H1 (cell line): ENCODE measurements around the gene VWA5A. TPM values are rescaled to one million over a fixed set of nuclear protein-coding genes. Genes with fewer than 3 reads are reported as not detected.

Source experiments
- CTCF ChIA-PET: fragments of 300-600 bp; sonication (Branson Sonifier 250); formaldehyde crosslinking; loops from one replicate; lab custom pipeline; 2021; ENCODE audit not compliant: partially characterized antibody; lab: Charles Lee
- POLR2A ChIA-PET: fragments of 300-600 bp; sonication (Branson Sonifier 250); formaldehyde crosslinking; loops from one replicate; lab custom pipeline; 2021; ENCODE audit warnings: inconsistent platforms; ENCODE audit not compliant: partially characterized antibody; lab: Charles Lee
- DNase-seq, 2 experiments: peaks; one replicate each; pipeline versions ENCODE4 v3.0.0 to v3.0.0-alpha.2; 2010 to 2022; ENCODE audit warnings: low spot score in 2 of 2, low read depth in 1 of 2, mixed read lengths in 1 of 2
- FAIRE-seq: peaks from 2 replicates; lab custom pipeline; 2011; peaks lifted over from hg19 to GRCh38; lab: Jason Lieb, UNC
- H2AFZ ChIP-seq: 2 replicates; pipeline ENCODE4 v1.8.1; 2012; ENCODE audit warnings: low read length, inconsistent platforms
- H2AK5ac ChIP-seq: 2 replicates; pipeline ENCODE4 v1.6.1; 2013; ENCODE audit warnings: low read depth, low read length
- H2BK120ac ChIP-seq: replicated peaks from 2 replicates; pipeline ENCODE3; 2013; ENCODE audit warnings: low read depth, low read length, inconsistent platforms
- H2BK12ac ChIP-seq: 2 replicates; pipeline ENCODE4 v1.6.1; 2013; ENCODE audit warnings: low read depth, low read length
- H2BK15ac ChIP-seq: 2 replicates; pipeline ENCODE4 v1.6.1; 2013; ENCODE audit warnings: low read length
- H2BK20ac ChIP-seq: 2 replicates; pipeline ENCODE4 v1.6.1; 2013; ENCODE audit warnings: low read length
- H2BK5ac ChIP-seq: 2 replicates; pipeline ENCODE4 v1.6.1; 2013; ENCODE audit warnings: low read depth, low read length
- H3K14ac ChIP-seq: 2 replicates; pipeline ENCODE4 v1.6.1; 2013; ENCODE audit warnings: inconsistent platforms; ENCODE audit not compliant: insufficient read length
- H3K18ac ChIP-seq: 2 replicates; pipeline ENCODE4 v1.6.1; 2013; ENCODE audit warnings: low read length; ENCODE audit errors: extremely low read depth
- H3K23ac ChIP-seq: 2 replicates; pipeline ENCODE4 v1.6.1; 2013; ENCODE audit warnings: inconsistent platforms; ENCODE audit not compliant: insufficient read length
- H3K23me2 ChIP-seq: 2 replicates; pipeline ENCODE4 v1.6.1; 2013; ENCODE audit warnings: low read depth, low read length
- H3K27ac ChIP-seq: 2 replicates; pipeline ENCODE4 v1.6.1; 2011; ENCODE audit warnings: low read depth, low read length, inconsistent platforms
- H3K27me3 ChIP-seq, 4 experiments: replicated peaks in 1 of 4; 1 replicate in 1 of 4; 2 replicates in 3 of 4; pipeline versions ENCODE4 v1.6.1 to v1.8.1; 2011 to 2013; ENCODE audit warnings: low read length in 3 of 4, mild to moderate bottlenecking in 3 of 4, inconsistent platforms in 2 of 4, mixed read lengths in 2 of 4, moderate library complexity in 1 of 4; ENCODE audit not compliant: control insufficient read depth in 3 of 4, insufficient read depth in 3 of 4; ENCODE audit errors: extremely low read depth in 1 of 4
- H3K36me3 ChIP-seq, 4 experiments: 2 replicates each; pipeline versions ENCODE4 v1.6.1 to v1.8.1; 2011 to 2013; ENCODE audit warnings: mild to moderate bottlenecking in 4 of 4, low read length in 3 of 4, moderate library complexity in 2 of 4, control low read depth in 1 of 4, inconsistent platforms in 1 of 4; ENCODE audit not compliant: insufficient read depth in 4 of 4, control insufficient read depth in 2 of 4
- H3K4ac ChIP-seq: replicated peaks from 2 replicates; pipeline ENCODE3; 2013; ENCODE audit warnings: low read length, low read depth, mixed read lengths, inconsistent platforms; ENCODE audit not compliant: insufficient read length
- H3K4me1 ChIP-seq, 4 experiments: replicated peaks in 1 of 4; 1 replicate in 1 of 4; 2 replicates in 3 of 4; pipeline versions ENCODE4 v1.6.1 to v1.8.1; 2011 to 2013; ENCODE audit warnings: low read length in 3 of 4, inconsistent platforms in 2 of 4, mixed read lengths in 1 of 4; ENCODE audit not compliant: insufficient read depth in 4 of 4, control insufficient read depth in 3 of 4
- H3K4me2 ChIP-seq, 2 experiments: 2 replicates each; pipeline versions ENCODE4 v1.6.1 to v1.8.1; 2011 to 2013; ENCODE audit warnings: low read depth in 2 of 2, low read length in 2 of 2, control low read depth in 1 of 2, inconsistent platforms in 1 of 2, mild to moderate bottlenecking in 1 of 2; ENCODE audit not compliant: insufficient read depth in 1 of 2
- H3K4me3 ChIP-seq, 4 experiments: fragments of 200-600, 300-600 bp in 1 of 4; sonication (generic), shearing (Covaris generic), sonication (Bioruptor Twin) in 1 of 4; 2 replicates each; pipeline versions ENCODE4 v1.5.1 to v1.8.1; 2011 to 2016; ENCODE audit warnings: low read length in 4 of 4, low read depth in 3 of 4, control low read depth in 2 of 4, inconsistent platforms in 2 of 4, mild to moderate bottlenecking in 2 of 4, mixed read lengths in 1 of 4, moderate library complexity in 1 of 4; ENCODE audit not compliant: insufficient read depth in 2 of 4; ENCODE audit errors: extremely low read depth in 1 of 4
- H3K56ac ChIP-seq: replicated peaks from 2 replicates; pipeline ENCODE3; 2013; ENCODE audit warnings: low read depth, mild to moderate bottlenecking, mixed read lengths, low read length, inconsistent platforms; ENCODE audit not compliant: insufficient read length
- H3K79me1 ChIP-seq: 2 replicates; pipeline ENCODE4 v1.6.1; 2013; ENCODE audit warnings: low read depth, low read length, control low read depth
- H3K79me2 ChIP-seq, 2 experiments: 2 replicates each; pipeline versions ENCODE4 v1.6.1 to v1.8.1; 2012 to 2013; ENCODE audit warnings: low read length in 2 of 2, mild to moderate bottlenecking in 2 of 2, inconsistent platforms in 1 of 2; ENCODE audit not compliant: insufficient read depth in 2 of 2, control insufficient read depth in 1 of 2
- H3K9ac ChIP-seq, 4 experiments: replicated peaks in 1 of 4; 1 replicate in 1 of 4; 2 replicates in 3 of 4; pipeline versions ENCODE4 v1.6.1 to v1.8.1; 2011 to 2013; ENCODE audit warnings: low read depth in 3 of 4, low read length in 3 of 4, control low read depth in 2 of 4, mild to moderate bottlenecking in 2 of 4, moderate library complexity in 2 of 4, inconsistent platforms in 1 of 4; ENCODE audit errors: extremely low read depth in 1 of 4
- H3K9me3 ChIP-seq, 2 experiments: 2 replicates each; pipeline versions ENCODE4 v1.6.1 to v1.8.1; 2012 to 2013; ENCODE audit warnings: mild to moderate bottlenecking in 2 of 2, moderate library complexity in 2 of 2, control low read depth in 1 of 2, inconsistent platforms in 1 of 2, low read depth in 1 of 2, low read length in 1 of 2, mixed read lengths in 1 of 2; ENCODE audit not compliant: insufficient read depth in 2 of 2
- H4K20me1 ChIP-seq, 2 experiments: replicated peaks in 1 of 2; 2 replicates each; pipeline versions ENCODE3 to v1.8.1; 2011 to 2013; ENCODE audit warnings: inconsistent platforms in 2 of 2, low read length in 2 of 2, mild to moderate bottlenecking in 1 of 2; ENCODE audit not compliant: insufficient read depth in 2 of 2, control insufficient read depth in 1 of 2
- H4K5ac ChIP-seq: 2 replicates; pipeline ENCODE4 v1.6.1; 2013; ENCODE audit warnings: low read length, low read depth, mixed read lengths, inconsistent platforms; ENCODE audit not compliant: insufficient read length
- H4K8ac ChIP-seq: 2 replicates; pipeline ENCODE4 v1.8.0; 2013; ENCODE audit warnings: mild to moderate bottlenecking, moderate library complexity, low read length, inconsistent platforms; ENCODE audit not compliant: insufficient read depth; ENCODE audit errors: extremely low read depth
- H4K91ac ChIP-seq: replicated peaks from 2 replicates; pipeline ENCODE3; 2013; ENCODE audit warnings: low read length, mixed read lengths, inconsistent platforms; ENCODE audit not compliant: insufficient read length
- EGR1 ChIP-seq: IDR thresholded peaks from 2 replicates; pipeline ENCODE4 v1.6.1; 2011; ENCODE audit warnings: low read depth, low read length, borderline replicate concordance
- EP300 ChIP-seq, 2 experiments: IDR thresholded peaks; 1 replicate in 1 of 2; 2 replicates in 1 of 2; pipeline ENCODE4 v1.6.1; 2011 to 2012; ENCODE audit warnings: low read depth in 2 of 2, low read length in 2 of 2, mild to moderate bottlenecking in 2 of 2, borderline replicate concordance in 1 of 2, inconsistent platforms in 1 of 2, moderate library complexity in 1 of 2
- FOSL1 ChIP-seq: IDR thresholded peaks from 2 replicates; pipeline ENCODE4 v1.6.1; 2011; ENCODE audit warnings: mild to moderate bottlenecking, low read depth, low read length, moderate library complexity; ENCODE audit not compliant: insufficient read depth
- JUN ChIP-seq: IDR thresholded peaks from 2 replicates; pipeline ENCODE4 v1.6.1; 2011; ENCODE audit warnings: low read depth, mild to moderate bottlenecking, improper control_type of control experiment, low read length
- NANOG ChIP-seq: IDR thresholded peaks from 2 replicates; pipeline ENCODE4 v1.6.1; 2011; ENCODE audit warnings: low read length, low read depth, mild to moderate bottlenecking, inconsistent platforms; ENCODE audit not compliant: insufficient read depth, poor library complexity, severe bottlenecking
- SIN3A ChIP-seq, 2 experiments: IDR thresholded peaks in 1 of 2; conservative IDR thresholded peaks in 1 of 2; 2 replicates each; pipeline ENCODE4 v1.6.1; 2011 to 2012; ENCODE audit warnings: low read length in 2 of 2, improper control_type of control experiment in 1 of 2, low read depth in 1 of 2, mild to moderate bottlenecking in 1 of 2
- TBP ChIP-seq: IDR thresholded peaks from 2 replicates; pipeline ENCODE4 v1.6.1; 2011; ENCODE audit warnings: low read depth, low read length, improper control_type of control experiment
- YY1 ChIP-seq: IDR thresholded peaks from 2 replicates; pipeline ENCODE4 v1.6.1; 2011; ENCODE audit warnings: low read depth, mild to moderate bottlenecking, low read length
- WGBS, 2 experiments: shearing (Covaris generic) in 1 of 2; methylation state at CpG; one replicate each; pipeline versions ENCODE4 v1.1.6 to v1.1.7; 2013 to 2015; ENCODE audit warnings: low lambda C conversion rate in 2 of 2, mixed read lengths in 2 of 2, inconsistent platforms in 1 of 2, low coverage in 1 of 2, missing lambda C conversion rate in 1 of 2; ENCODE audit not compliant: insufficient replicate concordance in 2 of 2, insufficient coverage in 1 of 2, insufficient read length in 1 of 2; ENCODE audit errors: extremely low coverage in 1 of 2, missing lambda C conversion rate in 1 of 2; 5-methylcytosine and 5-hydroxymethylcytosine counted together
- polyA plus RNA-seq, 7 experiments: library from polyadenylated mRNA; depleted of rRNA in 3 of 7; stranded (reverse) in 5 of 7; unstranded in 2 of 7; fragments of >200 nt in 5 of 7; fragments of 200-250 nt in 2 of 7; gene quantifications; 1 replicate in 5 of 7; 2 replicates in 1 of 7; 4 replicates in 1 of 7; pipeline versions ENCODE4 v1.2.1 to v1.2.3, GENCODE V29; 2011 to 2013; ENCODE audit warnings: missing spikeins in 2 of 7, mixed read lengths in 2 of 7
- total RNA-seq: library from RNA; stranded (reverse); fragmentation: NEBNext Ultra II Directional; extraction: Animal tissue kit (Norgen Biotek cat#: 25700); gene quantifications from 2 replicates; pipeline ENCODE4 v1.2.1, GENCODE V29; 2021
- TF ChIP-seq, protein P1 (sequence below): IDR thresholded peaks from 2 replicates; pipeline ENCODE4 v1.6.1; 2011; ENCODE audit warnings: low read length, improper control_type of control experiment
- TF ChIP-seq, protein P2 (sequence below): IDR thresholded peaks from 2 replicates; pipeline ENCODE4 v1.6.1; 2011; ENCODE audit warnings: low read depth, mild to moderate bottlenecking, low read length; ENCODE audit not compliant: insufficient read depth

Gene VWA5A
- total and polyA plus RNA-seq, 2 of the 8 experiments (the other 6 are each of a cell fraction or from before 2014, with no cell fraction given): 12.5 to 20.4 TPM

DNA sequence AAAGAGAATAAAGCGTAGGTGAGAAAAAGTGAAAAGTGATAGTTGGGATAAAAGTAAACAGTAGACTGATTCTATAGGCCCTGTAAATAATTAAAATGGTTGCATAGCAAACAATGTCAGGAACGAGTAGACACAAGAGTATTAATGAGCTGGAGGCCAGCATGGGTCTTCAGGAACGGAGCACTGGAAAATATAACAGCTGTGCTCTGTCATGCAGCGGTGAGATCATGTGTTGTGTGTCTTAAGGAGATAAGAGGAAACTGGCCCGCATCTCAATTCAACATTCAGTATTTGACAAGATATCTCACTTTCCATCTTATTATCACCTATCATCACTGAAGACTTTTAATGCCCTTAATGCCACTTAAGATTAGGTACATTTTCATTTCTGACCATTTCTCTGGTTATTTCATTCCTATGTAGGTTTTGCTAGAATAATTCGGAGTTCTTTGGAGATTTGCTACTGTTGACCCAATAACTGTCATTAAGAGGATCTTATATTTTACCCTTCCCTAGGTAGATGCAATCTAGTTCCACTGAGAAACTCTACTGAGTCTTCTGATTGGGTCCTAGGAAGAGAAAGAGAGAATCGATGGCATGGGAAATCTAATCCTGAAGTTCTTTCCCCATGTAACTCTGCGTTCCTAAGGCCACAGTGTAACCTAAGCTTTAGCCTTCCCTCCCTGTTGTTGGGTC is 35.5 kb upstream of the VWA5A start:
- FAIRE-seq: no peak
- H4K5ac ChIP-seq: no peak overlapping the region
- POLR2A ChIA-PET: interaction anchor here (0.6 kb wide), 1 partner anchor 24 kb away, joined by 3 read pairs; no protein-coding TSS in a partner anchor
- TF ChIP-seq, protein P1, sequence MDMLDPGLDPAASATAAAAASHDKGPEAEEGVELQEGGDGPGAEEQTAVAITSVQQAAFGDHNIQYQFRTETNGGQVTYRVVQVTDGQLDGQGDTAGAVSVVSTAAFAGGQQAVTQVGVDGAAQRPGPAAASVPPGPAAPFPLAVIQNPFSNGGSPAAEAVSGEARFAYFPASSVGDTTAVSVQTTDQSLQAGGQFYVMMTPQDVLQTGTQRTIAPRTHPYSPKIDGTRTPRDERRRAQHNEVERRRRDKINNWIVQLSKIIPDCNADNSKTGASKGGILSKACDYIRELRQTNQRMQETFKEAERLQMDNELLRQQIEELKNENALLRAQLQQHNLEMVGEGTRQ: no peak
- TF ChIP-seq, protein P2, sequence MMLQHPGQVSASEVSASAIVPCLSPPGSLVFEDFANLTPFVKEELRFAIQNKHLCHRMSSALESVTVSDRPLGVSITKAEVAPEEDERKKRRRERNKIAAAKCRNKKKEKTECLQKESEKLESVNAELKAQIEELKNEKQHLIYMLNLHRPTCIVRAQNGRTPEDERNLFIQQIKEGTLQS: no peak
- TF ChIP-seq TBP: no peak
- TF ChIP-seq FOSL1: no peak
- TF ChIP-seq NANOG: no peak
- no peak for TF ChIP-seq EP300 (IDR thresholded peaks at IDR 0.05; ENCODE audit: borderline replicate concordance in 1 of 2, low read depth in 2 of 2, low read length in 2 of 2)
- no peak for TF ChIP-seq YY1
- no peak for TF ChIP-seq JUN
- no peak for TF ChIP-seq EGR1
- TF ChIP-seq SIN3A (conservative IDR thresholded peaks at IDR 0.05 in 1 of 2, IDR thresholded peaks at IDR 0.05 in 1 of 2; ENCODE audit: low read depth in 1 of 2, low read length in 2 of 2): no peak

More for the DNA sequence above, 35.5 kb upstream of the VWA5A start:
- Histone ChIP-seq H2AK5ac (no peak overlapping the region), H3K18ac (no peak overlapping the region), H3K36me3 (no peaks in the 10 kb centered on the region), H2BK120ac (no peak overlapping the region), H3K4me2 (no peak overlapping the region), H3K9me3 (no peaks in the 10 kb centered on the region), H4K20me1 (no peaks in the 10 kb centered on the region), H3K9ac (no peak overlapping the region), H3K27me3 (no peaks in the 10 kb centered on the region), H3K23me2 (no peaks in the 10 kb centered on the region), H3K23ac (no peak overlapping the region), H2BK5ac (no peak overlapping the region), H3K27ac (no peak overlapping the region), H3K56ac (no peak overlapping the region), H2BK20ac (no peak overlapping the region), H3K79me1 (no peaks in the 10 kb centered on the region), H2BK12ac (no peak overlapping the region), H2AFZ (no peak overlapping the region), H3K4me3 (no peak overlapping the region), H4K8ac (no peak overlapping the region), H3K4me1 (peaks cover 0 to 3% (median 0%) of the 10 kb centered on the region in 4 experiments; a peak in 1 of 7 replicates), H3K14ac (no peak overlapping the region), H4K91ac (no peak overlapping the region), H2BK15ac (no peak overlapping the region), H3K79me2 (no peaks in the 10 kb centered on the region), H3K4ac (no peak overlapping the region)
- 88% methylated on average over 8 of the region's 8 CpGs; no CpG with 5 or more reads in 1 of the 2 experiments for WGBS, 2 experiments
- CTCF ChIA-PET: interaction anchor here (1.2 to 4.2 kb wide), 2 partner anchors 11 to 115 kb away, joined by 4 to 43 read pairs; no protein-coding TSS in a partner anchor
- DNase-seq: no peak
